Activated CD8-positive, alpha-beta memory T cell treated with anti-CD3 and anti-CD28 coated beads, Interleukin-2, amount 50 U/mL, for 1 hour (primary cell): ENCODE results near the gene RAB43.

Experiments
- DNase-seq: peaks from one replicate; pipeline ENCODE4 v3.0.0-alpha.2; 2020; ENCODE audit errors: extremely low read depth

The RAB43 gene

GRCh38 chr3:129061023-129061887, 60.3 kb downstream of the RAB43 start:
- DNase-seq, result no peak

DNA sequence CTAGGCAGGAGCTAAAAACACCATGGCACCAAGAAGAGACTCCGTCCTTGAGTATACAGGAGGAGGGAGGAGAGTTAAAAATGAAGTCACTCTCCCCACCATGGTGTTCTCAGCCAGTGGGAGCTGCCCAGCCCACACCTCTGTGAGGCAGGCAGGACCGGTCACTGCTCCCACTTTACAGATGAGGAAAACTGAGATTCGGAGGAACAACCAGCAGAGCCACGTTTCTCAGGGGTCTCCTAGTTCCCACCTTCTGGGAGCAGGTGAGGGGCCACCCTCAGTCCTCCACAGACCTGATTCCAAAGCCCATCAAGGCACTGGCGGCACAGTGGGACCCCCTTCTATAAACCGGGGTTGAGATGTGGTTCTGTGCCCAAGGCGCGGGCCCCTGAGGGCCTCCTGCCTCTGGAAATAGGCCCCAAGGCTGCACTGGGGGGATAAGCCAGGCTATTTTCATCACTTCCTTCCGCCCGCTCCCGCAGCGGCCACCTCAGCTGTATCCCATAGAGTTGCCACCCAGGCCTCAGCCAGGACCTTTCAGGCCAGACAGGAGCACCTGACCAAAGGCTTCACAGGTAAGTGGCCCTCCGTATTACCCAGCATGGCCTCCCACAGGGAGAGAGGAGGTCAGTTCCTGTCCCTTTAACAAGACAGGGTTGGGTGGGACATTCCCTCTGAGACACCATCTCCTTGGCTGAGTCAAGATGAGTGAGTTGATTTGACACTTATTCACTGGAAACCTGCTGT, 61.2 kb downstream of the RAB43 start, which contains the start of gene GP9:
GP9 (plus strand) TSS at position 504 of the 747 bp plus-strand sequence. CDS start 961 bp downstream, outside the sequence.
- DNase-seq, result no peak

DNA sequence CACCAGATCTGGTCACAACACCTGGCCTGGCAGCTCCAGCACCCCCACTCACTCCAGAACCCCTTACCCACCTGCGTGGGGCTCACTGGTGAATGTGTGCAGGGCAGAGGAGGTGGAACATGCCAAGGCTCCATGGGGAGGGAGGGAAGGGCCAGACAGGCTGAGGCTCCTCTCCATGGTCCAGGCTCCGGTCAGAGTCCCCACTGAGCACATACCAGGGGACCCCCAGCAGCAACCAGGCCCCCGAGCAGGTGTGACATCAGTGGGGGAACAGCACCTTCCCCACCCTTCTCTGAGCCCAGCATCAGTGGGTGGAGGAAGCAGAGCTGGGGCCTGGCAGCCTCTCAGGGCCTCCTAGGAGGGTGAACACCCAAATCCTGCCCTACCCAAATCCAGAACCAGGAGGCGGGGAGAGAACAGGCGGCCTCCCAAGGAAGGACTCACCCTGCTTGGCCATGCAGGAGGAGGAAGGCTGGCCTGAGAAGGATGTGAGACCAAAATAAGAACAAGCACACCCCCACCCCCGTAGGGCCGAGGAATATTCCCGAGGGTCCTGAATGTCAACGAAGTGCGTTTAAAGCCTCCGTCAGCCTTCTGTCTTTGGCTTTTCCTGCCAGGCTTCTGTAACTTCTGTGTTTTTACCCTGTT, 62.2 kb downstream of the RAB43 start:
- no peak for DNase-seq

DNA sequence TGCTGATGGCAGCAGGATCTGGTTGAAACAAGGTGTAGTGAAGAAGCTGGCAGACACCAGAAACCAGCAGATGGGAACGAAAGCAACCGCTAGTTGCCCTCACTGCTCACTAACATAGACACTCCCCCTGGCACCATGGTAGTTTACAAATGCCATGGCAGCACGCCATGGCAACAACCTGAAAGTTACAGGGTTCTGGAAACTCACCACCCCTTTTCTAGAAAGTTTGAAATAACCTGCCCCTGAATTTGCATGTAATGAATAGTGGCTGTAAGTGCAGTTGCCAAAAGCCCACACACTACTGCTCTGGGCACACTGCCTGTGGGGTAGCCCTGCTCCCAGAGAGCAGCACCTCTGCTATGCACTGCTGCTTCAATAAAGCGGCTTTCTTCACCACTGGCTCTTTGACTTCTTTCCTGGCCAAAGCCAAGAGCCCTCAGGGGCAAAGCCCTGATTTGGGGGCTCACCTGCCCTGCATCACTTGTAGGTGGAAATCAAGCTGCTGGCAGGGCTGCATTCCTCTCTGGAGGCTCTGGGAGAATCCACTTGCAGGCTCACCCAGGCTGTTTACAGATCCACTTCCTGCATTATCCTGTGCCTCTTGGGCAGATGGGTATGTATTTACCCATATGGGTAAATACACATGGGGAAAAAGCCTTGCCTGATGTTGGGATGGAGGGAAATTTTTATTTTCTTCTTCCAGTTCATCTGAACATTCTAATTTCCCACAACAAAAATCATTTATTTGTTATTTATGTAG, 63.0 kb downstream of the RAB43 start:
- DNase-seq, result no peak

GRCh38 chr3:129057249-129057648, 64.4 kb downstream of the RAB43 start:
- DNase-seq, result no peak

- DNase-seq, result no peak
These were observed 65.0 kb downstream of the RAB43 start for GRCh38 chr3:129056451-129057173.

GRCh38 chr3:129054605-129055104, 66.9 kb downstream of the RAB43 start:
- DNase-seq, result no peak

DNA sequence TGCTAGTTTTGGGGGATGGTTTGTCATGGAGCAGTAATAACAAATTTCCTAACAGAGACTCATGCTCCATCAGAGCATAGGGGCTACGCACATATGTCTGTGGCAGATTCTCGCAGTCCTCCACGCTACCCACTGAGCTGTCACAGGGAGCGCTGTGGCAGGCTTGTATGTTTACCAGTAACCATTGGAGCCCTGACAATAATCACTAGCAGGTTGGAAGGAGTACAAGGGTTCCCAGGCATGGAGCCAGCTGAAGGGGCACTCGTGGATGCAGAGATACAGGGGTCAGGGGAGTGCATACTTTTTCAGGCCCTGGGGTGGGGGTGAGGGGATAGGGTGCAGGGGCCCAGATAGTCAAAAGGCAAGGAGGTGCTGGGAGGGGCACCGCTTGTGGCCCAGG, 68.9 kb downstream of the RAB43 start:
- no peak for DNase-seq

DNA sequence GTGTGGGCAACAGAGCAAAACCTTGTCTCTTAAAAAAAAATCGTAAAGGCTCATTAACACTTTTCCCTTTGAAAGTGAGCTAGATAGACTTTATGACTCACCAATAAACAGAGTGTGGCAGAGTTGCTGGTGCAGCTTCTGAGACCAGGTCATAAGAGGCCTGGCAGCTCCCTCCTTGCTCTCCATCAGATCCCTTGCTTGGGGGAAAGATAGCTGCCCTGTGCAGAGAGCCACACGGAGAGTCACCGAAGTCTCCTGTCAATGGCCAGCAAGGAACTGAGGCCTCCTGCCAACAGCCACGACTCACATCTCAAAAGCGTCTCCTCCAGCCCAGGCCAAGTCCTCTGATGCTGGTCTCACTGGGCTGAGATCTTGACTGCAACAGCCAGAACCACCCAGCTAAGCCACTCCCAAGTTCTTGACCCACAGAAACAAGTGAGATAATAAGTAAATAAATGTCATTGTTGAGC, 69.7 kb downstream of the RAB43 start:
- DNase-seq, result no peak

DNA sequence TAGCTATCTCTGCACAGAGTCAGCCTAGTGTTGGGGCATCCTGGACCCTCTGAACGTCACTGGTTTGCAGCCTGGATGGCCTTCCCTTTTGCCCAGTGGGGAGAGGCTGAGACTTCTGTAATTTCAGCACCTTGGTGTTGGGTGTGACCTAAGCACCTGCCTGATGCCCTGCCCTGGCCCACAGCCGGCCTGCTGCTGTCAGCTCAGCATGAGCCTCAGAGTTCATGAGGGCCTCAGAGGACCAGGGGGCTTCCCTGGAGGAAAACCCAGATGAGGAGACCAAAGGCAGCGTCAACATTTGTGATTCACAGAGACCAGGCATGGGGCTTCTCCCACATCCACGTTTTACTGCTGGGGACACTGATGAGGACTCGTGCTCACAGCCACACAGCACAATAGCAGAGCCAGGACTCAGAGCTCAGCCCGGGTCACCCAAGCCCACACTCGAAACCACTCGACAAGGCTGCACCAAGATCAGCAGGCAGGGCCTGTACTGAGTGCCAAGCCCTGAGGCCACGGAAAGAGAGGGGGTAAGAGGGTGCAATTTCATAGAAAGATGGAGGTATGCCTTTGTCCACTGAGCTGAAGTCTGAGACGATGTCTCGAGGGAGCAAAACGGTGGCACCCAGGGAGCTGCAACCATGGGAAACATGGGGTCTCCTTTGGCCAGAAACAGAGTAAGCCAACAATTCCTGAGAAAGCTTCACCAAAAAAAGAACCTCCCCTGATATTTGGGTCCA, 70.9 kb downstream of the RAB43 start:
- no peak for DNase-seq

DNA sequence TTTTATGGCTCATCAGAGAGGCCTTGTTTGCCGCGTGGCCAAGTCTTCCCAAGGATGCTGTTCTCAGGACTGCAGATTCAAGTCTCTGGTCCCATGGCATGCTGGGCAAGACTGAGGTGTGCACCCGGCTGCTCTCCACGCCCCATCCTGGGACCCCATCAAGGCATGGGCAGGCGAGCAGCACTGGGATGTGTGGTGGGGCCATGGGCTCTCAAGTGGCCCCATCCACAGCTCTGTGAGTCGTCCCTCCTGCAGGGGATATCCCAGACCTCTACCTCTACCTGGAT, 74.1 kb downstream of the RAB43 start:
- DNase-seq, result no peak

- no peak for DNase-seq
These were observed 74.7 kb downstream of the RAB43 start for GRCh38 chr3:129046732-129047552.

GRCh38 chr3:129046037-129046731, 75.4 kb downstream of the RAB43 start:
- no peak for DNase-seq

GRCh38 chr3:129045675-129046036, 75.9 kb downstream of the RAB43 start:
- no peak for DNase-seq

DNA sequence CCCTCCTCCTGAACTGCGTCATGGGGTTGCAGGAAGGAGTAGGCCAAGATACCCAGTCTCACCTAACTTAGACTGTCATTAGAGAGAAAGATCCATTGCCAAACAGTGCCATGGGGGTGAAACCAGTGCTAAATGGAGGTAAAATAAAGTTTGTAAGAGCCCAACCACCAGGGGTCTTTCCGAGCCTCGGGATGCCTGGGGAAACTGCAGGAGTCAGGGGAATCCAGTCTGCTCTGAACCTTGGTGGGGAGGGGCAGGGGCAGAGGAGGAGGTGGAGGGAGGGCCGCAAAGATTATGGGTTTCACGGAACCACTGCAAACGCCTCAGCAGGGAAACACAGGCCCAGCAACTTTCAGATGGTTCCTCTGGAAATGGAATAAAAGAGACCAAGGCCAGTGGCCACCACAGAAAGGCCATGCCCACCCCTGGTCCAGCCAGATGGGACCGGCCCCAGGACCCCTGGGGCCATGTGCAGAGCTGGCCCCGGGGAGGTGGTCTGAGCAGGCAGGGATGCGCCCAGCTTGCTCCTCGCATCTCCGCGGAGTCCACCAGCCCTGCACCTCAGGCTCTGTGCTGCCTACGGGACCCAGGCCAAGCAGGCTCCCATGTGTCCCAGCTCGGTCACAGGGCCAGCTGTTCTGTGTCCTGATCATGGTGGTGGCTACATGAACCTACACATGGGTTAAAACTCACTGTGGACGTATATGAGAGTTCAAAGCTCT, 80.9 kb downstream of the RAB43 start:
- DNase-seq, result no peak

DNA sequence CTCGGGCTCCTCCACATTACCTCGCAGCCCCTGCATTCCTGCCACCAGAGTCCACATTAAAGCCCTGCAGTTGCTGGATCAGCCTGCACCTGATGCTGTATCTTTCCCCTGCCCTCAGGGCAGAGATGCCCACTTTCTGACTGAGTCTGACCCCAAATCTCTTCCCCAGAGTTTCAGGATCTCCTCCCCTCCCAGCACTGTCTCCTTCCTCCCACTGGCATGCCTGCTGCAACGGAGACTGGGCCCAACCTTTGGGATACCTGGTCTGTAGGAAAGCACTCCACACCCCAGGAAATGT, 81.6 kb downstream of the RAB43 start:
- DNase-seq, result no peak

DNA sequence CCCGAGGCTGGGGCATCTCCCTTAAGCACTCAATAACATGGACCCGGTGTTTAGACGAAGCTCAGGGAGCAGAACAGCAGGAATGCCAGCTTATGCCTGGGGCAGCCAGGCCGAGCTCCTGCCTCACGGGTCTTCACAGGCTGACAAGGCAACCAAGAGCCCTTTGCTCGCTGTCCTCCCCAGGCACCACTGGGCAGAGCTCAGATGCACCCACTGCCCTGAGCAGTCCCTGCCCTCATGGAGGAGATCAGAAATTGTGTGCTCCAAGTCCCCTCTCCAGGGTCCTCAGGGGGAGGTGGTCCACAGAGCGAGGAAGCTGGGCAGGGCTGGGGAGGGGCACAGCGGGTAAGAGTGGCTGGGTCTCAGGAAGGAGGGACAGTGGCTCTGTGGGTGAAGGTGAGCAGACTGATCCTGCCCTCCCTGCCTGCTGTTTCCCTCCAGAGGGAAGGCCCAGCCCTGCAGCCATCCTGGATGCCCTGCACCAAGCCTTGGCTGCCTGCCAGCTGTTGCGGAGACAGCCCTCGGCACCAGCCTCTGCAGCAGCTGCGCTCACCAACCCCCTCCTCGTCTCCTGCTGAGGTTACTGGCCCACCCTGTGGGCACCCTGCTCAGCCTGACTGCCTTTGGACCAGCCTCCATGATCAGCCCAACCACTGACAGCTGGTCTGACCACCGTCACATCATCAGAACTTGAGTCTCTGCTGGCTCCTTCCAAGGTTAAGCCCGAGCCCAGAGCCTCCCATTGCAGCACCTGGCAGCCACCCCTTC, 82.1 kb downstream of the RAB43 start:
- no peak for DNase-seq
